Measurements from ENCODE around the gene EXOC3.

The EXOC3 gene

DNA sequence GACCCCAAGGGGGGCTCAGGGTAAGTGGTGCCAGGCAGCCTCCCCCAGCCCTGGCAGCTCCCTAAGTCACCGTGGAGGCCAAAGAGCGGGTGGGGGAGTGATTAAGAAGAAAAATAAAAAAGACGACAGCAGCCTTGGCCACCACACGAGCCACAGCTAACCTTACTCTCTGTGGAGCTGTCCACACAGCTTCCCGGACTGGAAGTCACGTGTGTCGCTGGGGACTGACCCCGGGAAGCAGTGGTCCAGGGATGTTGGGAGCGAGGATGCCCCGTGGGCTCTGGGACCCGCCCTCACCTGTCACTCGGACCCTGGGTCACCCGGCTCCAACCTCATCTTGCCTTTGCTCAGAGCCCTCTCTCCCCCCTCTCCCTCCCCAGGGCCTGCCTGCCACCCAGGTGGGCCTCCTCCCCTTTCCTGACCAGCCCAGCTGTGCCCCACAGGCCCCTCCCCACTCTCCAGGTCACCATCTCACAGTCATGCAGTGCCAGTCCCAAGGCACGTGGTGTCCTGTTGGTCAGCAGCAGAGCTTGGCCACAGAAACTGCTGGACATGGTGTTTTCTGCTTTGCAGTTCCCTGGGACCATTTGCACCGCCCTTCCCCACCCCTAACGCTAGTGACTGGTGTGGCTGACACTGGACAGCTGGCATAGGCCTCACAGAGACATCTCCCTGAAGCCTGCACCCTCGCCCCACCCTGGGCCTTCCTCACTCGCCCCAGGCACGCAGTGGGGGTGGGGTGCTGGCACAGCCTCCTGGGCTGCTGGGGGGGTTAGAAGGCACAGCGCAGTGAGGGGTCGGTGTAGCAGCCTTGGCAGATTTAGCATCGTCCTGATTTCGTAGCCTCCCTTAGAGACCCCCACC lies 9.8 kb upstream of the EXOC3 start:
- Histone ChIP-seq H3K4me1 (ENCODE audit: low read depth, poor library complexity, severe bottlenecking) (no peaks in the 10 kb centered on the region), H3K27me3 (ENCODE audit: insufficient read depth, low read depth) (no peaks in the 10 kb centered on the region), H3K4me2 (no peak overlapping the region), H3K36me3 (ENCODE audit: insufficient read depth) (no peaks in the 10 kb centered on the region), H4K20me1 (ENCODE audit: insufficient read depth) (no peaks in the 10 kb centered on the region), H2AFZ (ENCODE audit: low read depth) (no peak overlapping the region), H3K9ac (no peak overlapping the region), H3K27ac (no peak overlapping the region), H3K79me2 (ENCODE audit: insufficient read depth, low read depth) (no peaks in the 10 kb centered on the region), H3K4me3 (IDR thresholded peaks at IDR 0.05; ENCODE audit: insufficient read depth, low read depth, low read length) (no peak overlapping the region)
- no peak for TF ChIP-seq CTCF (conservative IDR thresholded peaks at IDR 0.05; ENCODE audit: low read depth, low read length)

GRCh38 chr5:433836-434235 lies 9.1 kb upstream of the EXOC3 start:
- no peaks in the 10 kb centered on the region for H4K20me1 ChIP-seq (ENCODE audit: insufficient read depth)
- TF ChIP-seq CTCF (conservative IDR thresholded peaks at IDR 0.05; ENCODE audit: low read depth, low read length) = no peak
- H3K9ac ChIP-seq = no peak overlapping the region
- no peak overlapping the region for H3K4me3 ChIP-seq (IDR thresholded peaks at IDR 0.05; ENCODE audit: insufficient read depth, low read depth, low read length)
- H3K27me3 ChIP-seq (ENCODE audit: insufficient read depth, low read depth) = no peaks in the 10 kb centered on the region
- no peak overlapping the region for H3K27ac ChIP-seq
- no peaks in the 10 kb centered on the region for H3K79me2 ChIP-seq (ENCODE audit: insufficient read depth, low read depth)
- no peak overlapping the region for H3K4me2 ChIP-seq
- no peaks in the 10 kb centered on the region for H3K36me3 ChIP-seq (ENCODE audit: insufficient read depth)
- no peaks in the 10 kb centered on the region for H3K4me1 ChIP-seq (ENCODE audit: low read depth, poor library complexity, severe bottlenecking)
- no peak overlapping the region for H2AFZ ChIP-seq (ENCODE audit: low read depth)

GRCh38 chr5:434443-435146 lies 8.4 kb upstream of the EXOC3 start:
- Histone ChIP-seq H2AFZ (ENCODE audit: low read depth) (no peak overlapping the region), H3K4me3 (IDR thresholded peaks at IDR 0.05; ENCODE audit: insufficient read depth, low read depth, low read length) (no peak overlapping the region), H3K4me2 (no peak overlapping the region), H4K20me1 (ENCODE audit: insufficient read depth) (no peaks in the 10 kb centered on the region), H3K36me3 (ENCODE audit: insufficient read depth) (no peaks in the 10 kb centered on the region), H3K27ac (no peak overlapping the region), H3K9ac (no peak overlapping the region), H3K4me1 (ENCODE audit: low read depth, poor library complexity, severe bottlenecking) (no peaks in the 10 kb centered on the region), H3K27me3 (ENCODE audit: insufficient read depth, low read depth) (no peaks in the 10 kb centered on the region), H3K79me2 (ENCODE audit: insufficient read depth, low read depth) (no peaks in the 10 kb centered on the region)
- TF ChIP-seq CTCF (conservative IDR thresholded peaks at IDR 0.05; ENCODE audit: low read depth, low read length) = no peak

DNA sequence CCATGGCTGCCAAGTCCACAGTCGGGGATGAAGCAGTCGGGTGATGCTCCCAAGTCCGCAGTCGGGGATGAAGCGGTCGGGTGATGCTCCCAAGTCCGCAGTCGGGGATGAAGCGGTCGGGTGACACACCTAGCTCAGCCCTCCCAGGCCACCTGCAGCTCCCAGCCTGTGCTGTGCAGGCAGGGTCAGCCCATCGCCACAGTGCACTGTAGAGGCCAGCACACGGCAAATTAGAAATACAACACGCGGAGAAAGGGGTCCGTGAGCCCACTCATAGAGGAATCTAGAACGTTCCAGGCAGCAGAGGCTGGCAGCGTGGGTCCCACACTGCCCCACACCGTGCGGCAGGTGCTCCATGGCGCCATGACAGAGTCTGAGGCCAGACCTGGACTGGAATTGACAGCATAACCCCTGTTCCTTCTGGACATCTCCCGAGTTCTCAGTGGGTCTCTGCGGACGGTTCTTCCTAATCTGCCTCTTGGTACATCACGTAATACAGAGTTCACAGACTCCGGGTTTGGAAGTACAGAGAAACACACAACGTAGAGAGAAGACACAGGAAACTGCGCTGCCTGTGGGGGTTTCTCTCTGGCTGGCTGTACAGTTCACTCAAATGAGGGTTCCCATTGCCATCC lies 7.7 kb upstream of the EXOC3 start:
- TF ChIP-seq CTCF (conservative IDR thresholded peaks at IDR 0.05; ENCODE audit: low read depth, low read length) = no peak
- Histone ChIP-seq H3K4me2 (no peak overlapping the region), H3K36me3 (ENCODE audit: insufficient read depth) (no peaks in the 10 kb centered on the region), H3K4me3 (IDR thresholded peaks at IDR 0.05; ENCODE audit: insufficient read depth, low read depth, low read length) (no peak overlapping the region), H3K4me1 (ENCODE audit: low read depth, poor library complexity, severe bottlenecking) (no peaks in the 10 kb centered on the region), H3K27ac (no peak overlapping the region), H3K79me2 (ENCODE audit: insufficient read depth, low read depth) (no peaks in the 10 kb centered on the region), H3K27me3 (ENCODE audit: insufficient read depth, low read depth) (no peaks in the 10 kb centered on the region), H2AFZ (ENCODE audit: low read depth) (no peak overlapping the region), H3K9ac (no peak overlapping the region), H4K20me1 (ENCODE audit: insufficient read depth) (no peaks in the 10 kb centered on the region)
